HCT116 (cell line): ENCODE data around the gene ACTRT2. TPM values are rescaled to one million over a fixed set of nuclear protein-coding genes. Genes with fewer than 3 reads are reported as not detected.

Experiments used
- ATAC-seq: fragments of 200-7000 bp; cut with Tn5 transposase; 2 replicates; pipeline ENCODE4 v1.9.1; 2020; ENCODE audit warnings: mild to moderate bottlenecking, moderate library complexity
- BruUV-seq: library from RNA; stranded (reverse); fragments of 400-500 nt; replicated peaks from 2 replicates; lab custom pipeline; 2021; lab: Mats Ljungman, UMichigan
- CTCF ChIA-PET: fragments of 300-600 bp; sonication (Branson Sonifier 250); formaldehyde crosslinking; loops from one replicate; lab custom pipeline; 2021; ENCODE audit warnings: antibody characterized with exemption; lab: Charles Lee
- POLR2A ChIA-PET: fragments of 300-600, 350-600 bp; sonication (Branson Sonifier 250); formaldehyde crosslinking; loops from one replicate; lab custom pipeline; 2021; ENCODE audit warnings: antibody characterized with exemption; lab: Charles Lee
- RAD21 ChIA-PET, 2 experiments: fragments of 300-600 bp; sonication (Branson Sonifier 250); formaldehyde crosslinking; loops; one replicate each; lab custom pipeline; 2023; ENCODE audit warnings: low total read pairs in 2 of 2; ENCODE audit not compliant: uncharacterized antibody in 2 of 2, unreplicated experiment in 2 of 2, low non-redundant PET in 1 of 2; lab: Charles Lee
- DNase-seq: peaks from one replicate; pipeline ENCODE4 v3.0.0-alpha.2; 2010; ENCODE audit warnings: low read depth, low spot score
- H2AFZ ChIP-seq: fragments of 200-600 bp; shearing (Covaris generic), sonication (generic); 2 replicates; pipeline ENCODE4 v1.6.1; 2017; ENCODE audit warnings: low read depth, mixed run types, mixed read lengths, antibody characterized with exemption, low read length; ENCODE audit not compliant: poor library complexity, severe bottlenecking
- H3K27ac ChIP-seq: 2 replicates; pipeline ENCODE4 v1.5.1; 2012; ENCODE audit warnings: low read depth, low read length
- H3K27me3 ChIP-seq: fragments of 200-600 bp; sonication (generic); 2 replicates; pipeline ENCODE4 v1.6.1; 2016; ENCODE audit warnings: mixed run types, low read length, mixed read lengths; ENCODE audit not compliant: insufficient read depth
- H3K36me3 ChIP-seq, 2 experiments: fragments of 200-500 bp in 1 of 2; fragments of 200-600 bp in 1 of 2; sonication (Bioruptor generic) in 1 of 2; sonication (generic) in 1 of 2; 2 replicates each; pipeline versions ENCODE4 v1.5.1 to v1.6.1; 2014 to 2016; ENCODE audit warnings: low read length in 2 of 2, inconsistent platforms in 1 of 2, mixed read lengths in 1 of 2, mixed run types in 1 of 2; ENCODE audit not compliant: insufficient read depth in 2 of 2, control insufficient read depth in 1 of 2
- H3K4me1 ChIP-seq, 2 experiments: fragments of 200-600 bp in 1 of 2; sonication (generic) in 1 of 2; 2 replicates each; pipeline versions ENCODE4 v1.5.1 to v1.6.1; 2012 to 2017; ENCODE audit warnings: low read length in 2 of 2, inconsistent platforms in 1 of 2, mild to moderate bottlenecking in 1 of 2, mixed read lengths in 1 of 2, mixed run types in 1 of 2, moderate library complexity in 1 of 2; ENCODE audit not compliant: insufficient read depth in 2 of 2, control insufficient read depth in 1 of 2
- H3K4me2 ChIP-seq: fragments of 200-600 bp; sonication (generic); 2 replicates; pipeline ENCODE4 v1.6.1; 2017; ENCODE audit warnings: mixed run types, low read length, mixed read lengths
- H3K4me3 ChIP-seq, 2 experiments: fragments of 200-600 bp in 1 of 2; sonication (generic) in 1 of 2; replicated peaks in 1 of 2; 2 replicates each; pipeline ENCODE4 v1.5.1; 2011 to 2016; ENCODE audit warnings: low read length in 2 of 2, control low read depth in 1 of 2, low read depth in 1 of 2, mild to moderate bottlenecking in 1 of 2, mixed read lengths in 1 of 2, mixed run types in 1 of 2
- H3K79me2 ChIP-seq: fragments of 200-600 bp; sonication (generic); 2 replicates; pipeline ENCODE4 v1.6.1; 2017; ENCODE audit warnings: mild to moderate bottlenecking, mixed run types, low read length, moderate library complexity, mixed read lengths; ENCODE audit not compliant: insufficient read depth
- H3K9ac ChIP-seq: fragments of 200-600 bp; sonication (generic); 2 replicates; pipeline ENCODE4 v1.6.1; 2016; ENCODE audit warnings: low read length, mixed read lengths
- H3K9me2 ChIP-seq: fragments of 200-600 bp; sonication (generic), shearing (Covaris generic); 2 replicates; pipeline ENCODE4 v1.6.1; 2017; ENCODE audit warnings: mixed run types, mild to moderate bottlenecking, moderate library complexity; ENCODE audit not compliant: insufficient read depth
- H3K9me3 ChIP-seq, 2 experiments: fragments of 200-500 bp in 1 of 2; fragments of 200-600 bp in 1 of 2; sonication (Bioruptor generic) in 1 of 2; sonication (generic) in 1 of 2; 2 replicates each; pipeline ENCODE4 v1.6.1; 2014 to 2017; ENCODE audit warnings: low read length in 2 of 2, mixed read lengths in 2 of 2, inconsistent platforms in 1 of 2, low read depth in 1 of 2, mild to moderate bottlenecking in 1 of 2, mixed run types in 1 of 2, moderate library complexity in 1 of 2; ENCODE audit not compliant: control insufficient read depth in 1 of 2, insufficient read depth in 1 of 2
- H4K20me1 ChIP-seq: fragments of 200-600 bp; sonication (generic), shearing (Covaris generic); 2 replicates; pipeline ENCODE4 v1.6.1; 2017; ENCODE audit warnings: mixed run types, mild to moderate bottlenecking, moderate library complexity; ENCODE audit not compliant: insufficient read depth
- CBX3 ChIP-seq: IDR thresholded peaks from 2 replicates; pipeline ENCODE4 v1.6.1; 2012; ENCODE audit warnings: low read depth
- CEBPB ChIP-seq: IDR thresholded peaks from 2 replicates; pipeline ENCODE4 v1.6.1; 2012; ENCODE audit warnings: low read depth
- EGR1 ChIP-seq: IDR thresholded peaks from 2 replicates; pipeline ENCODE4 v1.6.1; 2012; ENCODE audit warnings: low read depth
- EZH2 ChIP-seq: fragments of 200-600 bp; sonication (generic); IDR thresholded peaks from 2 replicates; pipeline ENCODE4 v1.6.1; 2017; ENCODE audit warnings: antibody characterized with exemption, mixed run types
- EZH2phosphoT487 ChIP-seq: fragments of 200-600 bp; IDR thresholded peaks from 2 replicates; pipeline ENCODE4 v1.6.1; 2018; ENCODE audit warnings: antibody characterized with exemption, borderline replicate concordance
- POLR2A ChIP-seq: IDR thresholded peaks from 2 replicates; pipeline ENCODE4 v1.7.0; 2011; ENCODE audit warnings: borderline replicate concordance; ENCODE audit not compliant: insufficient read depth, insufficient read length; ENCODE audit errors: extremely low read depth
- REST ChIP-seq: IDR thresholded peaks from 2 replicates; pipeline ENCODE4 v1.6.1; 2012; ENCODE audit warnings: low read depth
- SP1 ChIP-seq: IDR thresholded peaks from 2 replicates; pipeline ENCODE4 v1.6.1; 2012; ENCODE audit warnings: low read depth
- TCF7L2 ChIP-seq: IDR thresholded peaks from 2 replicates; pipeline ENCODE4 v1.7.0; 2011; ENCODE audit warnings: borderline replicate concordance, inconsistent platforms; ENCODE audit not compliant: insufficient read depth, insufficient read length; ENCODE audit errors: extremely low read depth
- intact Hi-C: fragments of 100-400 bp; cut with micrococcal nuclease; formaldehyde crosslinking; loops from 2 replicates; pipeline ENCODE4 v1.10.0; 2022
- total RNA-seq: library from RNA; stranded (reverse); gene quantifications from one replicate; pipeline ENCODE4 v1.2.1, GENCODE V29; 2021; ENCODE audit not compliant: unreplicated experiment
- TF ChIP-seq, protein P1 (sequence below), 3 experiments: fragments of 200-600 bp in 1 of 3; sonication (generic) in 1 of 3; IDR thresholded peaks in 2 of 3; conservative IDR thresholded peaks in 1 of 3; 2 replicates each; pipeline ENCODE4 v1.5.1; 2012 to 2017; ENCODE audit warnings: low read depth in 2 of 3, low read length in 2 of 3, antibody characterized with exemption in 1 of 3, borderline replicate concordance in 1 of 3, control low read depth in 1 of 3, mild to moderate bottlenecking in 1 of 3, mixed read lengths in 1 of 3, mixed run types in 1 of 3, moderate library complexity in 1 of 3; ENCODE audit not compliant: insufficient read depth in 1 of 3

Gene ACTRT2
- total RNA-seq, 1 experiment from 2014 or later: not detected

DNA sequence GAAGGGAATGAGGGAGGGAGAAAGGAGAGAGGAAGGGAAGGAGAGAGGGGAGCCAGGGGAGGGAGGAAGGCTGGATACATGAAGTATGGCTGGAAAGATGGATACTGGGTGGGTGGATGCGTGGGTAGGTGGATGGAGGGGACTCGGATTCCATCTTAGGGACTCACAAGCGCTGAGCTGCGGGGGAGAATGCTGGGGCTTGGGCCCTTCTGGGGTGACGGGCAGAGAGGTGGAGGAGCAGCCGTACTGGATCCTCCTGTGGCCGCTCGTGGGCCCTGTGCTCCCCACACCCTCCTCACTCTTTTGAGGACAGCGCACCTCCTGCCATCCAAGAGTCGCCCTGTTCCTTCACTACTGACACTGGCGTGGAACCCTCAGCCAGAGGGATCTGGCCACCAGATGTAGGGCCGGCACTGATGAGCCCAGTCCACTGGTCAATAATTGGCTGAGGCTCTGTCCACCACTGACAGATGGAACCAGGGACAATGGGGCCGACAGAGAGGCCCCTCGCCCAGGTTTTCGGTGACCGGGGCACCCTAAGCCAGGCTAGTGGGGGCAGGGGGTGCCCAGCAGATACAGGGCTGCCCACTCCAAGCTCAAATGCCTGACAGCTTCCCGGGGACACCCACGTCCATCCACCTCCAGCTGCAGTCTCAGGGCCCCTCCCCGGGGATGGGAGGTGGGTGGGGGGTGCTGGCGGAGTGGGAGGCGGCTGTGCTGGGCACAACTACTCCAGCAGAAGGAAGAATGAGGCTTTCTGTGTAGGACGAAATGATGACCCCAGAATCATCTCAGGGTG is 4.4 kb upstream of the ACTRT2 start:
- H3K9ac ChIP-seq: no peak overlapping the region
- H3K27me3 ChIP-seq: no peaks in the 10 kb centered on the region
- no peak overlapping the region for H3K4me3 ChIP-seq
- H3K9me3 ChIP-seq: no peaks in the 10 kb centered on the region
- no peaks in the 10 kb centered on the region for H3K4me1 ChIP-seq
- H3K27ac ChIP-seq: no peak overlapping the region
- ATAC-seq: no peak
- ChIA-PET RAD21 (no interaction called here), POLR2A (no interaction called here), CTCF (no interaction called here)
- H3K4me2 ChIP-seq: no peak overlapping the region
- H4K20me1 ChIP-seq: no peaks in the 10 kb centered on the region
- H3K36me3 ChIP-seq: no peaks in the 10 kb centered on the region
- TF ChIP-seq CEBPB (no peak), SP1 (no peak), POLR2A (no peak), EZH2phosphoT487 (no peak), EZH2 (no peak), EGR1 (no peak), CBX3 (no peak), TCF7L2 (no peak), REST (no peak)
- TF ChIP-seq, protein P1, sequence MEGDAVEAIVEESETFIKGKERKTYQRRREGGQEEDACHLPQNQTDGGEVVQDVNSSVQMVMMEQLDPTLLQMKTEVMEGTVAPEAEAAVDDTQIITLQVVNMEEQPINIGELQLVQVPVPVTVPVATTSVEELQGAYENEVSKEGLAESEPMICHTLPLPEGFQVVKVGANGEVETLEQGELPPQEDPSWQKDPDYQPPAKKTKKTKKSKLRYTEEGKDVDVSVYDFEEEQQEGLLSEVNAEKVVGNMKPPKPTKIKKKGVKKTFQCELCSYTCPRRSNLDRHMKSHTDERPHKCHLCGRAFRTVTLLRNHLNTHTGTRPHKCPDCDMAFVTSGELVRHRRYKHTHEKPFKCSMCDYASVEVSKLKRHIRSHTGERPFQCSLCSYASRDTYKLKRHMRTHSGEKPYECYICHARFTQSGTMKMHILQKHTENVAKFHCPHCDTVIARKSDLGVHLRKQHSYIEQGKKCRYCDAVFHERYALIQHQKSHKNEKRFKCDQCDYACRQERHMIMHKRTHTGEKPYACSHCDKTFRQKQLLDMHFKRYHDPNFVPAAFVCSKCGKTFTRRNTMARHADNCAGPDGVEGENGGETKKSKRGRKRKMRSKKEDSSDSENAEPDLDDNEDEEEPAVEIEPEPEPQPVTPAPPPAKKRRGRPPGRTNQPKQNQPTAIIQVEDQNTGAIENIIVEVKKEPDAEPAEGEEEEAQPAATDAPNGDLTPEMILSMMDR (IDR thresholded peaks at IDR 0.05 in 2 of 3, conservative IDR thresholded peaks at IDR 0.05 in 1 of 3; ENCODE audit: borderline replicate concordance in 1 of 3, insufficient read depth in 1 of 3, low read depth in 2 of 3, low read length in 2 of 3): no peak
- intact Hi-C loops: no loop called here
- no peak overlapping the region for H2AFZ ChIP-seq
- no TSS peak for BruUV-seq
- no peak for DNase-seq
- no peaks in the 10 kb centered on the region for H3K79me2 ChIP-seq
- no peaks in the 10 kb centered on the region for H3K9me2 ChIP-seq
